ENCODE data around the gene TUG1.

The TUG1 gene

GRCh38 chr22:30943368-30943767, 25.7 kb upstream of the TUG1 start:
- Histone ChIP-seq H3K4me3 (ENCODE audit: low read depth, low read length) (no peak overlapping the region), H3K4me1 (no peaks in the 10 kb centered on the region), H3K9me3 (no peaks in the 10 kb centered on the region), H3K36me3 (peaks cover 93% of the 10 kb centered on the region), H3K27me3 (no peaks in the 10 kb centered on the region; the same call in 1 of the 2 replicates)
- no peak for TF ChIP-seq CTCF (IDR thresholded peaks at IDR 0.05; ENCODE audit: low read depth, low read length)
- DNase-seq: no peak

GRCh38 chr22:30944986-30945385, 24.1 kb upstream of the TUG1 start:
- Histone ChIP-seq H3K4me3 (ENCODE audit: low read depth, low read length) (no peak overlapping the region), H3K27me3 (no peaks in the 10 kb centered on the region; the same call in 1 of the 2 replicates), H3K9me3 (no peaks in the 10 kb centered on the region), H3K36me3 (peaks cover 92% of the 10 kb centered on the region), H3K4me1 (no peaks in the 10 kb centered on the region)
- no peak for TF ChIP-seq CTCF (IDR thresholded peaks at IDR 0.05; ENCODE audit: low read depth, low read length)
- no peak for DNase-seq

- Histone ChIP-seq H3K36me3 (peaks cover 88% of the 10 kb centered on the region), H3K27me3 (no peaks in the 10 kb centered on the region; the same call in 1 of the 2 replicates), H3K4me3 (ENCODE audit: low read depth, low read length) (no peak overlapping the region), H3K4me1 (no peaks in the 10 kb centered on the region), H3K9me3 (no peaks in the 10 kb centered on the region)
- DNase-seq: no peak
- TF ChIP-seq CTCF (IDR thresholded peaks at IDR 0.05; ENCODE audit: low read depth, low read length): no peak
These were observed 23.4 kb upstream of the TUG1 start for GRCh38 chr22:30945653-30946052.

GRCh38 chr22:30946354-30946753, 22.7 kb upstream of the TUG1 start:
- no peaks in the 10 kb centered on the region for H3K9me3 ChIP-seq
- H3K4me3 ChIP-seq (ENCODE audit: low read depth, low read length): no peak overlapping the region
- H3K27me3 ChIP-seq: no peaks in the 10 kb centered on the region; the same call in 1 of the 2 replicates
- no peaks in the 10 kb centered on the region for H3K4me1 ChIP-seq
- H3K36me3 ChIP-seq: peaks cover 81% of the 10 kb centered on the region
- DNase-seq: no peak
- no peak for TF ChIP-seq CTCF (IDR thresholded peaks at IDR 0.05; ENCODE audit: low read depth, low read length)

- no peaks in the 10 kb centered on the region for H3K4me1 ChIP-seq
- H3K9me3 ChIP-seq: no peaks in the 10 kb centered on the region
- no peak for TF ChIP-seq CTCF (IDR thresholded peaks at IDR 0.05; ENCODE audit: low read depth, low read length)
- no peaks in the 10 kb centered on the region; the same call in 1 of the 2 replicates for H3K27me3 ChIP-seq
- peaks cover 76% of the 10 kb centered on the region for H3K36me3 ChIP-seq
- no peak for DNase-seq
- H3K4me3 ChIP-seq (ENCODE audit: low read depth, low read length): no peak overlapping the region
These were observed 21.8 kb upstream of the TUG1 start for GRCh38 chr22:30947173-30947815.

GRCh38 chr22:30947816-30948454, 21.1 kb upstream of the TUG1 start:
- peak; percentile 73 for TF ChIP-seq CTCF (IDR thresholded peaks at IDR 0.05; ENCODE audit: low read depth, low read length)
- DNase-seq: no peak
- H3K36me3 ChIP-seq: peaks cover 78% of the 10 kb centered on the region
- H3K9me3 ChIP-seq: no peaks in the 10 kb centered on the region
- no peak overlapping the region for H3K4me3 ChIP-seq (ENCODE audit: low read depth, low read length)
- H3K27me3 ChIP-seq: no peaks in the 10 kb centered on the region
- no peaks in the 10 kb centered on the region for H3K4me1 ChIP-seq
